Osteoblast (primary cell): ENCODE data around the gene CKAP4. TPM values are rescaled to one million over a fixed set of nuclear protein-coding genes. Genes with fewer than 3 reads are reported as not detected.

Experiments
- DNase-seq: peaks from one replicate; pipeline ENCODE4 v3.0.0; 2011; ENCODE audit warnings: low spot score, mixed read lengths; ENCODE audit not compliant: insufficient read length; ENCODE audit errors: missing footprints
- H2AFZ ChIP-seq: 2 replicates; pipeline ENCODE4 v1.6.0; 2011; ENCODE audit warnings: mild to moderate bottlenecking, low read length
- H3K27ac ChIP-seq: 2 replicates; pipeline ENCODE4 v1.5.1; 2011; ENCODE audit warnings: mild to moderate bottlenecking, low read depth, low read length, moderate library complexity
- H3K27me3 ChIP-seq: 2 replicates; pipeline ENCODE4 v1.6.0; 2012; ENCODE audit warnings: mild to moderate bottlenecking, control low read depth, inconsistent platforms, low read length, moderate library complexity; ENCODE audit not compliant: insufficient read depth
- H3K36me3 ChIP-seq: 2 replicates; pipeline ENCODE4 v1.5.1; 2011; ENCODE audit warnings: mild to moderate bottlenecking, low read length, control low read depth, moderate library complexity; ENCODE audit not compliant: insufficient read depth
- H3K4me1 ChIP-seq: 2 replicates; pipeline ENCODE4 v1.5.1; 2011; ENCODE audit warnings: mild to moderate bottlenecking, low read length, control low read depth, moderate library complexity; ENCODE audit not compliant: insufficient read depth
- H3K4me2 ChIP-seq: 2 replicates; pipeline ENCODE4 v1.6.0; 2011; ENCODE audit warnings: mild to moderate bottlenecking, low read length; ENCODE audit not compliant: insufficient read depth
- H3K4me3 ChIP-seq: fragments of 200-600 bp; sonication (generic); 3 replicates; pipeline ENCODE4 v1.5.1; 2012; ENCODE audit warnings: mild to moderate bottlenecking, low read length, inconsistent platforms; ENCODE audit not compliant: insufficient read depth
- H3K79me2 ChIP-seq: 2 replicates; pipeline ENCODE4 v1.6.0; 2012; ENCODE audit warnings: mild to moderate bottlenecking, low read length, control low read depth, inconsistent platforms; ENCODE audit not compliant: insufficient read depth
- H3K9me3 ChIP-seq: 2 replicates; pipeline ENCODE4 v1.5.1; 2011; ENCODE audit warnings: low read depth, low read length, control low read depth
- H4K20me1 ChIP-seq: 2 replicates; pipeline ENCODE4 v1.6.0; 2012; ENCODE audit warnings: mild to moderate bottlenecking, low read length, control low read depth; ENCODE audit not compliant: insufficient read depth
- total RNA-seq: library from RNA; depleted of rRNA; stranded (reverse); fragments of >200 nt; gene quantifications from 2 replicates; pipeline ENCODE4 v1.2.3, GENCODE V29; 2012
- TF ChIP-seq, protein P1 (sequence below): IDR thresholded peaks from 2 replicates; pipeline ENCODE4 v1.5.1; 2011; ENCODE audit warnings: mild to moderate bottlenecking, low read depth, low read length, moderate library complexity; ENCODE audit errors: extremely low read depth

The CKAP4 gene
- total RNA-seq, 1 donor, result 184 TPM

DNA sequence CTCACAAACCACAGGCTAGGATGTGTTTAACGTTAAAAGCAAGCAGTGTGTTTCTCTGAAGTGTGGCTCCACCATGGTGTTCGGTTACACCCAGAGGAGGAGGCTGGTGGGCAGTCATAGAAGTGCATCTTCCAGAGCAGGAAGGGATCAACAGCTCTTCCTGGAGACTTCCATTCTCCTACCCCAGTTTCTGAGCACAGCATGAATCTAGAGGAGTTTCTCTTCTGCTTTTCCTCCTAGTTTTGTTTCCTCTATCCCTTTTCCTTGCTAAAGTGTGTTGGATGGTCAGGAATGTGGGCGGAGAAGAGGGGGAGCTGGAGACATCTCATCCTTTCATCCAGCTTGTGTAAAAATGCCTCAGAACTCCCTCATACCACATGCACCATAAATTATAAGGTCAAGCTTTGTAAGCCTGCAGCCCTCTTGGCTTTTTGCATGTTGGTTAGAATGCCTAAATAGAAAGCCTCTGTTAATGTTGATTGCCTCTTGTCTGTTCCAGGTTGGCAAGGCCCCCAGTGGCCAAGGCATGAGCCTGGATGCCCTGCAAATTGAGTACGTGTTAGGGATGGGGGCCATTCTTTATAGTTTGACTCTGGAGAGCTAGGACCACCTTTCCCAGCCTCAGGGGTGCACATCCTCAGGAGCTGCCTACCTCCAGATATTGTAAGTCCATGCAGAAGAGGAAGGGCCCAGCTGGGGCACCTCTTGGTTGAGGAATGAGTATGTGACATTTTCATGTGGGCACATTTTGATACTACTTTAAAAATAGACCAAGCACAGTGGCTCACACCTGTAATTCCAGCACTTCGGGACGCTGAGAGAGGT, 4.0 kb upstream of the CKAP4 start:
- Histone ChIP-seq H3K9me3 (no peaks in the 10 kb centered on the region), H3K79me2 (peaks cover 3% of the 10 kb centered on the region), H3K4me1 (peaks cover 15% of the 10 kb centered on the region), H3K36me3 (no peaks in the 10 kb centered on the region), H3K4me2 (no peak overlapping the region), H2AFZ (peak overlapping the region; percentile 60), H4K20me1 (no peaks in the 10 kb centered on the region), H3K27me3 (no peaks in the 10 kb centered on the region), H3K4me3 (no peak overlapping the region), H3K27ac (no peak overlapping the region)
- DNase-seq, result no peak
- TF ChIP-seq, protein P1, sequence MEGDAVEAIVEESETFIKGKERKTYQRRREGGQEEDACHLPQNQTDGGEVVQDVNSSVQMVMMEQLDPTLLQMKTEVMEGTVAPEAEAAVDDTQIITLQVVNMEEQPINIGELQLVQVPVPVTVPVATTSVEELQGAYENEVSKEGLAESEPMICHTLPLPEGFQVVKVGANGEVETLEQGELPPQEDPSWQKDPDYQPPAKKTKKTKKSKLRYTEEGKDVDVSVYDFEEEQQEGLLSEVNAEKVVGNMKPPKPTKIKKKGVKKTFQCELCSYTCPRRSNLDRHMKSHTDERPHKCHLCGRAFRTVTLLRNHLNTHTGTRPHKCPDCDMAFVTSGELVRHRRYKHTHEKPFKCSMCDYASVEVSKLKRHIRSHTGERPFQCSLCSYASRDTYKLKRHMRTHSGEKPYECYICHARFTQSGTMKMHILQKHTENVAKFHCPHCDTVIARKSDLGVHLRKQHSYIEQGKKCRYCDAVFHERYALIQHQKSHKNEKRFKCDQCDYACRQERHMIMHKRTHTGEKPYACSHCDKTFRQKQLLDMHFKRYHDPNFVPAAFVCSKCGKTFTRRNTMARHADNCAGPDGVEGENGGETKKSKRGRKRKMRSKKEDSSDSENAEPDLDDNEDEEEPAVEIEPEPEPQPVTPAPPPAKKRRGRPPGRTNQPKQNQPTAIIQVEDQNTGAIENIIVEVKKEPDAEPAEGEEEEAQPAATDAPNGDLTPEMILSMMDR, result no peak

DNA sequence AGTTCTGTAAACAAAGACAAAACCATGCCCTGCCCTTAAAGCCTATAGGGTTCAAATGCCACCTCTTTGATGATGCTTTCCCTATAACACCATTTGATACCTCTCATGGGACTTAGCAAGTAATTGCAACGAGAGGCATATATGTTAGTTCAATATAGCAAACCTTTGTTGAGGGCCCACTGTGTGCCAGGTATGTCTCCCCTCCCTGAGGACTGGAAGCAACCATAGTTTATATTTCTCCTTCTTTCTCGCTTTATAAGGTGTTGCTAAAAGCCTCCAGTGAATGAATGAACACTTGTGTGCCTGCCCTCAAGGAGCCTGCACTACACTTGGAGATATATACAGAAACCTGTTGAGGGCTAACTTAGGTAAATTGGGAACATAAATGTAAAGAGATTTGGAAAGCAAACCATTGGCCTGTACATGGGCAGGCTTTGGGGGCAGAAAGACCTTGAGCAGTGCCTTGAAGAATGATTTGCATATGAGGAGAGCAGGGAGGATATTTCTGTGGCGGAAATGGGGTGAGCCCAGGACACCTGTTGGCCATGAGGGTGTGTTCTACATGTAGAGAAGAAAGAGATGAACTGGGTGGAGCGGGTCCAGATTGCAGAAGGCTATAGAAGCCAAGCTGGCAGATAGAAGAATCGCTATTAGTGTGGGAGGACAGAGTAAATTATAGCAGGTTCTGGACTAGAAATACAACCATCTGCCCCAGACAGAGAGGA, 1.8 kb upstream of the CKAP4 start:
- Histone ChIP-seq H3K4me3 (no peak overlapping the region), H3K79me2 (peaks cover 17% of the 10 kb centered on the region), H3K9me3 (no peaks in the 10 kb centered on the region), H4K20me1 (peaks cover 13% of the 10 kb centered on the region), H3K36me3 (peaks cover 4% of the 10 kb centered on the region), H2AFZ (no peak overlapping the region), H3K4me1 (peaks cover 29% of the 10 kb centered on the region), H3K27ac (peak overlapping the region; percentile 81), H3K27me3 (no peaks in the 10 kb centered on the region), H3K4me2 (peak overlapping the region; percentile 89)
- TF ChIP-seq, protein P1, result no peak
- DNase-seq, result no peak

DNA sequence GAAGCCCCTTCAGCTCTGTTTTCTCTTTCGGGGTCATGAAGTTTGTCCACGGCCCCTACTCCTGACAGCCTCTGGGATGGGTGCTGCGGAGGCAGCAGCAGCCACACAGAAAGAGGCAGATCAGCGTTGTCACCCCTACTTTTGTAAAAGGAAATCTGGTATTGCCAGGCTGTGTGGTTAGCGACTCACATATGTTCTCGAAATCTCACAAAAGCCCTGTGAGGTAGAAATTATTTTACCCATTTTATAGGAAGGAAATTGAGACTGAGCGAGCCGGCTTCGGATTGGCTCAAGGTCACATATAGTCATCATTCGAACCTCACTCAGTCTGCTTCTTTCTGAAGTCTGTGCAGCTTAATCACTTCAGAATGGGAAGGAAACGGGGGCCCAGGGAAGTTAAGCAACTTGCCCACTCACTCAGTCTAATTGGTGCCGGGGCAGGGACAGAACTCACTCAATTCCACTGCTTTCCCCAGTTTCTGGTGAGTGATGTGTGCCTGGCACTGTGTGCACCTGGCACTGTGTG, 1.1 kb upstream of the CKAP4 start:
- Histone ChIP-seq H3K4me3 (peak overlapping the region; percentile 91), H3K36me3 (peaks cover 10% of the 10 kb centered on the region), H3K9me3 (no peaks in the 10 kb centered on the region), H3K79me2 (peaks cover 24% of the 10 kb centered on the region), H4K20me1 (peaks cover 20% of the 10 kb centered on the region), H2AFZ (peak overlapping the region; percentile 74), H3K27me3 (no peaks in the 10 kb centered on the region), H3K4me1 (peaks cover 35% of the 10 kb centered on the region), H3K4me2 (peak overlapping the region; percentile 89), H3K27ac (peak overlapping the region; percentile 81)
- TF ChIP-seq, protein P1, result no peak
- DNase-seq, result peak; percentile 93
